ENCODE data around the gene KCNQ5.

Gene KCNQ5

GRCh38 chr6:72755752-72756151 lies 133.9 kb downstream of the KCNQ5 start:
- DNase-seq, result no peak

- DNase-seq, result no peak
Measured at GRCh38 chr6:72757048-72757447, 135.2 kb downstream of the KCNQ5 start.

- no peak for DNase-seq
Measured at GRCh38 chr6:72757926-72758325, 136.1 kb downstream of the KCNQ5 start.

- no peak for DNase-seq
Measured at GRCh38 chr6:72758901-72759300, 137.0 kb downstream of the KCNQ5 start.

- no peak for DNase-seq
Measured at GRCh38 chr6:72760114-72760793, 138.4 kb downstream of the KCNQ5 start.

- no peak for DNase-seq
Measured at GRCh38 chr6:72761761-72762160, 139.9 kb downstream of the KCNQ5 start.

GRCh38 chr6:72769459-72770125 lies 147.7 kb downstream of the KCNQ5 start:
- DNase-seq, result no peak

GRCh38 chr6:72770959-72771358 lies 149.1 kb downstream of the KCNQ5 start:
- DNase-seq, result no peak

- DNase-seq, result no peak
Measured at GRCh38 chr6:72776456-72776855, 154.6 kb downstream of the KCNQ5 start.

- DNase-seq, result no peak
Measured at GRCh38 chr6:72781624-72782023, 159.8 kb downstream of the KCNQ5 start.

- DNase-seq, result no peak
Measured at GRCh38 chr6:72783035-72783434, 161.2 kb downstream of the KCNQ5 start.

- no peak for DNase-seq
Measured at GRCh38 chr6:72783666-72784065, 161.8 kb downstream of the KCNQ5 start.

- DNase-seq, result no peak
Measured at GRCh38 chr6:72784071-72784470, 162.2 kb downstream of the KCNQ5 start.

GRCh38 chr6:72784581-72784980 lies 162.7 kb downstream of the KCNQ5 start:
- no peak for DNase-seq

- peak; percentile 1 for DNase-seq
Measured at GRCh38 chr6:72787391-72788031, 165.6 kb downstream of the KCNQ5 start.

- no peak for DNase-seq
Measured at GRCh38 chr6:72788188-72788587, 166.3 kb downstream of the KCNQ5 start.

- no peak for DNase-seq
Measured at GRCh38 chr6:72789145-72789544, 167.3 kb downstream of the KCNQ5 start.

- no peak for DNase-seq
Measured at GRCh38 chr6:72792692-72793091, 170.8 kb downstream of the KCNQ5 start.

GRCh38 chr6:72793641-72794395 lies 172.0 kb downstream of the KCNQ5 start:
- no peak for DNase-seq

- DNase-seq, result no peak
Measured at GRCh38 chr6:72798196-72798595, 176.3 kb downstream of the KCNQ5 start.

GRCh38 chr6:72809746-72810379 lies 188.0 kb downstream of the KCNQ5 start:
- DNase-seq, result no peak

GRCh38 chr6:72810571-72811280 lies 188.9 kb downstream of the KCNQ5 start:
- no peak for DNase-seq

Measured in NCI-H510A (cell line).